Caco-2 (cell line): ENCODE results near the gene CGRRF1. TPM values are rescaled to one million over a fixed set of nuclear protein-coding genes. Genes with fewer than 3 reads are reported as not detected.

Experiments used
- BruUV-seq: library from RNA; stranded (reverse); fragments of 400-500 nt; replicated peaks from 2 replicates; lab custom pipeline; 2021; lab: Mats Ljungman, UMichigan
- CTCF ChIA-PET: fragments of 300-600 bp; sonication (Branson Sonifier 250); formaldehyde crosslinking; loops from one replicate; lab custom pipeline; 2022; ENCODE audit warnings: antibody characterized with exemption; lab: Charles Lee
- POLR2A ChIA-PET: fragments of 300-600 bp; sonication (Branson Sonifier 250); formaldehyde crosslinking; loops from one replicate; lab custom pipeline; 2022; ENCODE audit warnings: antibody characterized with exemption; lab: Charles Lee
- DNase-seq, 2 experiments: peaks; one replicate each; pipeline versions ENCODE4 v3.0.0 to v3.0.0-alpha.2; 2020 to 2022
- H3K27me3 ChIP-seq: replicated peaks from 2 replicates; pipeline ENCODE4 v1.6.0; 2011; ENCODE audit warnings: low read length; ENCODE audit not compliant: control insufficient read depth, insufficient read depth
- H3K36me3 ChIP-seq: 2 replicates; pipeline ENCODE4 v1.5.1; 2011; ENCODE audit warnings: low read length; ENCODE audit not compliant: control insufficient read depth, insufficient read depth
- H3K4me1 ChIP-seq: fragments of 250-450 bp; sonication (Bioruptor Pico); 2 replicates; pipeline ENCODE4 v1.5.1; 2020; ENCODE audit warnings: mild to moderate bottlenecking
- H3K4me3 ChIP-seq: 2 replicates; pipeline ENCODE4 v1.5.1; 2011; ENCODE audit warnings: low read depth, mild to moderate bottlenecking, control low read depth, low read length
- H3K9me3 ChIP-seq: fragments of 250-450 bp; sonication (Bioruptor Pico); 2 replicates; pipeline ENCODE4 v1.5.1; 2020; ENCODE audit warnings: mild to moderate bottlenecking, moderate library complexity
- H3K27ac Mint-ChIP-seq: one replicate; pipeline ENCODE4 v1.8.0; 2022; ENCODE audit warnings: mixed read lengths; ENCODE audit not compliant: unreplicated experiment
- H3K27me3 Mint-ChIP-seq: one replicate; pipeline ENCODE4 v1.8.0; 2022; ENCODE audit warnings: mixed read lengths; ENCODE audit not compliant: insufficient read depth, unreplicated experiment
- H3K36me3 Mint-ChIP-seq: one replicate; pipeline ENCODE4 v1.8.0; 2022; ENCODE audit warnings: mild to moderate bottlenecking, mixed read lengths; ENCODE audit not compliant: insufficient read depth, unreplicated experiment
- H3K4me1 Mint-ChIP-seq: one replicate; pipeline ENCODE4 v1.8.0; 2022; ENCODE audit warnings: low read depth, mixed read lengths; ENCODE audit not compliant: unreplicated experiment
- H3K4me3 Mint-ChIP-seq: one replicate; pipeline ENCODE4 v1.8.0; 2022; ENCODE audit warnings: mild to moderate bottlenecking, moderate library complexity, mixed read lengths; ENCODE audit not compliant: unreplicated experiment
- H3K9me3 Mint-ChIP-seq: one replicate; pipeline ENCODE4 v1.8.0; 2022; ENCODE audit warnings: mixed read lengths; ENCODE audit not compliant: unreplicated experiment
- intact Hi-C: fragments of 100-400 bp; cut with micrococcal nuclease; formaldehyde crosslinking; loops from one replicate; pipeline ENCODE4 v1.10.0; 2022; ENCODE audit not compliant: unreplicated experiment
- total RNA-seq: library from RNA; stranded (reverse); gene quantifications from 2 replicates; pipeline ENCODE4 v1.2.3, GENCODE V29; 2022
- TF ChIP-seq, protein P1 (sequence below), 2 experiments: fragments of 200-600 bp in 1 of 2; IDR thresholded peaks; 1 replicate in 1 of 2; 2 replicates in 1 of 2; pipeline versions ENCODE4 v1.5.1 to v1.8.0; 2011 to 2022; ENCODE audit warnings: antibody characterized with exemption in 1 of 2, control low read depth in 1 of 2, inconsistent platforms in 1 of 2, low read depth in 1 of 2, low read length in 1 of 2, mild to moderate bottlenecking in 1 of 2, moderate library complexity in 1 of 2; ENCODE audit not compliant: insufficient read depth in 1 of 2, severe bottlenecking in 1 of 2, unreplicated experiment in 1 of 2

CGRRF1 gene
- total RNA-seq, 1 experiment from 2014 or later: 12.3 TPM

DNA sequence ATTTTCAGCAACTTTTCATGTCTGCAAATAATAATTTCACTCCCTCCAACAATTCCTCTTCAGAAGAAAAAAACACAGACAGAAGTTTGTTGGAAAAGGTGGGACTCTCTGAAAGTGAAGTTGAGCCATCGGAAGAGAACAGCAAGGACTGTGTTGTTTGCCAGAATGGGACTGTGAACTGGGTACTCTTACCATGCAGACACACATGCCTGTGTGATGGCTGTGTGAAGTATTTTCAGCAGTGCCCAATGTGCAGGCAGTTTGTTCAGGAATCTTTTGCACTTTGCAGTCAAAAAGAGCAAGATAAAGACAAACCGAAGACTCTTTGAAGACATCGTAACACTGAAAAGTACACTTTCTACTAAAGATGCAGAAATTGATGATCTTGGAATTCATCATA, 28.3 kb downstream of the CGRRF1 start:
- H3K36me3 ChIP-seq: no peaks in the 10 kb centered on the region
- no peak overlapping the region for H3K4me3 ChIP-seq
- ChIA-PET CTCF (no interaction called here), POLR2A (no interaction called here)
- Mint-ChIP-seq H3K4me3 (no peak overlapping the region), H3K4me1 (no peaks in the 10 kb centered on the region), H3K27me3 (no peaks in the 10 kb centered on the region), H3K36me3 (no peaks in the 10 kb centered on the region), H3K27ac (no peak overlapping the region), H3K9me3 (no peaks in the 10 kb centered on the region)
- no peaks in the 10 kb centered on the region for H3K27me3 ChIP-seq
- no peaks in the 10 kb centered on the region; the same call in 1 of the 2 replicates for H3K9me3 ChIP-seq
- no peak for DNase-seq
- intact Hi-C loops: no loop called here
- peaks cover 6% of the 10 kb centered on the region; the same call in 1 of the 2 replicates for H3K4me1 ChIP-seq
- TF ChIP-seq, protein P1, sequence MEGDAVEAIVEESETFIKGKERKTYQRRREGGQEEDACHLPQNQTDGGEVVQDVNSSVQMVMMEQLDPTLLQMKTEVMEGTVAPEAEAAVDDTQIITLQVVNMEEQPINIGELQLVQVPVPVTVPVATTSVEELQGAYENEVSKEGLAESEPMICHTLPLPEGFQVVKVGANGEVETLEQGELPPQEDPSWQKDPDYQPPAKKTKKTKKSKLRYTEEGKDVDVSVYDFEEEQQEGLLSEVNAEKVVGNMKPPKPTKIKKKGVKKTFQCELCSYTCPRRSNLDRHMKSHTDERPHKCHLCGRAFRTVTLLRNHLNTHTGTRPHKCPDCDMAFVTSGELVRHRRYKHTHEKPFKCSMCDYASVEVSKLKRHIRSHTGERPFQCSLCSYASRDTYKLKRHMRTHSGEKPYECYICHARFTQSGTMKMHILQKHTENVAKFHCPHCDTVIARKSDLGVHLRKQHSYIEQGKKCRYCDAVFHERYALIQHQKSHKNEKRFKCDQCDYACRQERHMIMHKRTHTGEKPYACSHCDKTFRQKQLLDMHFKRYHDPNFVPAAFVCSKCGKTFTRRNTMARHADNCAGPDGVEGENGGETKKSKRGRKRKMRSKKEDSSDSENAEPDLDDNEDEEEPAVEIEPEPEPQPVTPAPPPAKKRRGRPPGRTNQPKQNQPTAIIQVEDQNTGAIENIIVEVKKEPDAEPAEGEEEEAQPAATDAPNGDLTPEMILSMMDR (IDR thresholded peaks at IDR 0.05; ENCODE audit: insufficient read depth in 1 of 2, low read depth in 1 of 2, low read length in 1 of 2, severe bottlenecking in 1 of 2, unreplicated experiment in 1 of 2): no peak
- BruUV-seq: no TSS peak

DNA sequence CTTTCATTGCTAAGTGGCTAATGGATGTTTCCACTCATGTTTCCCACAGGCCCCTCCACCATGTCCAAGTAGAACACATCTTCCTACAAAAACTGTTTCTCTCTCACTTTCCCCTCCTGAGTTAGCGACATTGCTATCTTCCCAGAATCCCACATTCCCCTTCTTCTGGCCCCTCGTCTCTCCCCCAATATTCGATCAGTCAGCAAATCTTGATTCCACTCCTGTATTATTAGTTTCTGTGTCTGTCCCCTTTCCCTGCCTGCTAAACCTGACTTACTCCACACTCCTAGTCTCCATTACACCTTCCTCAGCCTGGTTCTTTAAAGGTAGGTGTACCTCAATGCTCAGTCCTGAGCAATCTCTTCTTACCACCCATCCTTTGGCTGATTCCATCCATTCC, 37.9 kb downstream of the CGRRF1 start:
- Histone ChIP-seq H3K4me1 (no peaks in the 10 kb centered on the region), H3K27me3 (no peaks in the 10 kb centered on the region), H3K36me3 (no peaks in the 10 kb centered on the region), H3K9me3 (no peaks in the 10 kb centered on the region), H3K4me3 (no peak overlapping the region)
- intact Hi-C loops: no loop called here
- no peak overlapping the region for H3K4me3 Mint-ChIP-seq
- BruUV-seq: no TSS peak
- no peak overlapping the region for H3K27ac Mint-ChIP-seq
- POLR2A ChIA-PET: no interaction called here
- peaks cover 10% of the 10 kb centered on the region for H3K27me3 Mint-ChIP-seq
- no peaks in the 10 kb centered on the region for H3K4me1 Mint-ChIP-seq
- H3K9me3 Mint-ChIP-seq: peaks cover 12% of the 10 kb centered on the region
- CTCF ChIA-PET: no interaction called here
- DNase-seq: no peak
- H3K36me3 Mint-ChIP-seq: peaks cover 5% of the 10 kb centered on the region
- TF ChIP-seq, protein P1 (IDR thresholded peaks at IDR 0.05; ENCODE audit: insufficient read depth in 1 of 2, low read depth in 1 of 2, low read length in 1 of 2, severe bottlenecking in 1 of 2, unreplicated experiment in 1 of 2): no peak

DNA sequence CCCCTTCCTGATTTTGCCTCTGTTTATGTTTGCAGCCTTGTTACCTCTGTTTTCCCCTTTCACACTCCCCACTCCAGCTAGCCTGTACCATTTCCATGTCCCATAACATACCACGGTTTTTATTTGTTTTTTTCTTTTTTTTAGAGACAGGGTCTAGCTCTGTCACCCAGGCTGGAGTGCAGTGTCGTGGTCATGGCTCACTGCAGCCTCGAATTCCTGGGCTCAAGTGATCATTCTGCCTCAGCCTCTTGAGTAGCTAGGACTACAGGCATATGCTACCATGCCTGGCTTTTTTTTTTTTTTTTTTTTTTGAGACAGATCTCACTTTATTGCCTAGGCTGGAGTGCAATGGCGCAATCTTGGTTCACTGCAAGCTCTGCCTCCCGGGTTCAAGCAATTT, 38.8 kb downstream of the CGRRF1 start:
- Mint-ChIP-seq H3K27ac (no peak overlapping the region), H3K4me1 (no peaks in the 10 kb centered on the region), H3K9me3 (peaks cover 12% of the 10 kb centered on the region), H3K36me3 (peaks cover 5% of the 10 kb centered on the region), H3K4me3 (no peak overlapping the region), H3K27me3 (peaks cover 10% of the 10 kb centered on the region)
- TF ChIP-seq, protein P1 (IDR thresholded peaks at IDR 0.05; ENCODE audit: insufficient read depth in 1 of 2, low read depth in 1 of 2, low read length in 1 of 2, severe bottlenecking in 1 of 2, unreplicated experiment in 1 of 2): no peak
- intact Hi-C loops: no loop called here
- Histone ChIP-seq H3K27me3 (no peaks in the 10 kb centered on the region), H3K4me3 (no peak overlapping the region), H3K9me3 (no peaks in the 10 kb centered on the region), H3K4me1 (no peaks in the 10 kb centered on the region), H3K36me3 (no peaks in the 10 kb centered on the region)
- no peak for DNase-seq
- BruUV-seq: no TSS peak
- ChIA-PET CTCF (no interaction called here), POLR2A (interaction anchor here (0.5 kb wide), 1 partner anchor 150 kb away, joined by 4 read pairs; no protein-coding TSS in a partner anchor)
